GM19372 (cell line): ENCODE results near the gene PURA.

Experiments
- ATAC-seq: cut with Tn5 transposase; IDR thresholded peaks from one replicate; pipeline ENCODE4 v1.9.1; 2021; ENCODE audit warnings: mild to moderate bottlenecking, low read depth, moderate library complexity; ENCODE audit not compliant: unreplicated experiment

The PURA gene

DNA sequence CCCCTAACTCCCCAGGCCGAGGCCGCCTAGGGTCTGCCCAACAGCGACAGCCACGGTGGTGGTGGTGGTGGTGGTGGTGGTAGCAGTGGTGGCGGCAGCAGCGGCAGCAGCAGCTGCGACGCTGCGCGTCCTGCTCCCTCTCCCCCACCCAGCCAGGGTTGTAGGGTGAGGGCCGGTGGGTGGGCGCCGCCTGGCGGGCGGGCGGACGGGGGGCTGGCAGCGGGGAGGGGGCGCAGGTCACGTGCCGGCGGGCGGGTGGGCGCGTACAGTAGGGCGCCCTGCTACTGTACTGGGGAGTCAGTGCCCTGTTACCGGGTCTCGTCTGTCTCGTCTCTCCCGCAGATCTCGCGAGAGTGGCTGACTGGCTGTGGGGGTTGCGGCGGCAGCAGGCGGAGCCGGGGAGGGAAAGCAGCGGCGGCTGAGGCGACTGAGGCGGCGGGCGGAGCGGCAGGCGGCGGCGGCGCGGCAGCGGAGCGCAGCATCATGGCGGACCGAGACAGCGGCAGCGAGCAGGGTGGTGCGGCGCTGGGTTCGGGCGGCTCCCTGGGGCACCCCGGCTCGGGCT lies at the start of gene PURA:
TSS of gene PURA (plus strand) at position 411 of the 565 bp plus-strand sequence. CDS start at position 484, 73 bp downstream.
- ATAC-seq: peak; percentile 89

DNA sequence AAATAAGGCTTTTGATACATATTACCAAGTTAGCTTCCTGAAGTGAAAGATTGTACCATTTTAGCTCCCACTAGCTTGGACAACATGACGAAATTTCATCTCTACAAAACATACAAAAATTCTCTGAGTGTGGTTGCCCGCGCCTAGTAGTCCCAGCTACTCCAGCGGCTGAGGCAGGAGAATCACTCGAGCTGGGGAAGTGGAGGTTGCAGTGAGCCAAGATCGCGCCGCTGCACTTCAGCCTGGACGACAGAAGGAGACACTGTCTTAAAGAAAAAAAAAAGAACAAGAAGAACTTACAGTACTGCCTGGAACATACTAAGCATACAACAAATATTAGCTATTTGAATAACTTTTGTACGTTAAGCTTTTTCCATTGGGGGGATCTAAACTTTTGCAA lies 41.1 kb upstream of the PURA start:
- ATAC-seq: no peak

- no peak for ATAC-seq
These were observed 40.6 kb upstream of the PURA start for GRCh38 chr5:140073296-140073695.

GRCh38 chr5:140075371-140075770 lies 38.5 kb upstream of the PURA start:
- no peak for ATAC-seq

DNA sequence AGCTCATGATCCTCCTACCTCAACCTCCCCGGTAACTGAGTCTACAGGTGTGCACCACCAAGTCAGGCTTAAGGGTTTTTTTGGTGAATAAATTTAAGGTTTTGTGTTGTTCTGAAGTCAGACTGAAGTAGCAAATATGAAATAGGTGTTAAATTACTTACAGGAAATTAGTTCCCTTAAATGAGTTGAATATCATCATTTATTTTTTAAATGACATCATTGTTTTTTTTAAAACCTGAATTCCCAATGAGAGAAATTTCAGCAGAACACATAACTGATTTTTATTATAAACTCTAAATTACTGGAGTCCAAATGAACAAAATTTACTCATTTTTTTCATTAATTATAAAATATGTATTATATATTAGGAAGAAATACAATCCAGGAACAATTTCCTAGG lies 37.8 kb upstream of the PURA start:
- no peak for ATAC-seq

GRCh38 chr5:140076788-140077187 lies 37.1 kb upstream of the PURA start:
- no peak for ATAC-seq

DNA sequence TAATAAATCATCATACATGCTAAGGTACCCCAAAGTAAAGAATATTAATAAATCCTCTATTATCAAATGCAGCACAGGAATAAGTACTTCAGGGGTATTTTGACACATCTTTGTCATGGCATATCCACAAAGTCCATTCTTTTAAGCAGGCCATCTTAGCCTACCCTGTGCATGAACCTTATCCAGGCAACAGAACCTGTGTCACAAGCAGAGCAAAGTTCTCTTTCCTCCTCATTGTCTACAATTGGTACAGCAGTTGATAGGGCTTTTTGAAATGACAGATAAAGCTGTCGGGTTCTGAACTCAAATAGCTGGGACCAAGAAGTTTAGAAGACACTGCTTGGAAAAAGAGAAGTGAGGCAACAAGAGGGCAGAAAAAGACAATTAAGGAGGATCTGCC lies 30.8 kb upstream of the PURA start:
- no peak for ATAC-seq

GRCh38 chr5:140083650-140084049 lies 30.3 kb upstream of the PURA start:
- no peak for ATAC-seq

DNA sequence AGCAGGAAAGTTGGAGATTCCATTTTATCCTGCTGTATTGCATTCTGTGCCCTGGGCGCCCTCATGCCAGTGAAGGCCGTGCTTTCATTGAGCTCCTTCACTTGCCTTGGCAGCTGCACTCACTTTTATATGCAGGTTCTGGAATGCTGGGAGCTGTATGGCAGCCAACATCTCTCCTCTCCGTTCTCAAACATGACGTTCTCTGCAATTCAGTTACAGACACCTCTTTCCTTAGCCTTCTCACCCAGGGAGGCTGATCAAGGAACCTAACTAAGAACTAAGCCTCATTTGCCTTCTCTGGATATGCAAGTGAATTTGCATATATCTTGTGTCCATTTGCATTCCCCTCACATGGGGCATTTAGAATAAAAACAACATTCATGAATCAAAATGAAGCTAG lies 29.4 kb upstream of the PURA start:
- ATAC-seq: no peak

- ATAC-seq: no peak
These were observed 23.7 kb upstream of the PURA start for GRCh38 chr5:140090251-140090650.

DNA sequence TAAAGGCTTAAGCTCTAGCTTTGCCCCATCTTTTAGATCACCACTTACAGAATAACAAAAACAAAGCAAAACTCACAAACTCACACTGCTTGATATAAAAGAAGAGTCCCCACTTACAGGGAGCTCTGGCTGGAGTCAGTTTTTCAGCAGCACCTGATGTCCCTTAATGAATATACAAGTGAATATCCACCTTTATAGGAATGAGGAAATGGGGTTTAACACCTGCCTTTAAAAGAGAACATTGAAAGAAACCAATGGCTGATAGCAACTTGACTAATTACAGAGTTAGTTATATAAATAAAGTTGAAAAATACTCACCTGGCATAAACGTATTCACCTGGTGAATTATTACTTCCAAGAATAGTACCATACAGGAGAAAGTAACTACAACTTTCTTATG lies 20.7 kb upstream of the PURA start:
- ATAC-seq: no peak

GRCh38 chr5:140093866-140094265 lies 20.0 kb upstream of the PURA start:
- ATAC-seq: no peak

DNA sequence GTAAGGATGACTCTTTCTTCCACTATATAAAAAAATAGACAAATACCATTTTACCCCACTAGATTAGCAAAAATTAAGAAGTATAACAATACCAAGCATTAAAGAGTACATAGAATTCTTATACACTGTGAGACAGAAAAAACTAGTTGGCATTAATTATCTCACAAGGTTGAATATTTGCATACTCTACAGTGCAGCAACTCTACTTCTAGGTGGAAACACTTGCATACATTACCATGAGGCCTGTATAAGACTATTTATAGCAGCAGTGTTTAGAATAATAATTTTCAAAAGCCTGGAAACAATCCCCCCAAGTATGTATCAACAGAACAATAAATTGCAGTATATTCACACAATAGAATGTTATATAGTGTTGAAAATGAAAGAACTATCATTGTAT lies 19.0 kb upstream of the PURA start:
- no peak for ATAC-seq

GRCh38 chr5:140101179-140101578 lies 12.7 kb upstream of the PURA start:
- ATAC-seq: no peak

DNA sequence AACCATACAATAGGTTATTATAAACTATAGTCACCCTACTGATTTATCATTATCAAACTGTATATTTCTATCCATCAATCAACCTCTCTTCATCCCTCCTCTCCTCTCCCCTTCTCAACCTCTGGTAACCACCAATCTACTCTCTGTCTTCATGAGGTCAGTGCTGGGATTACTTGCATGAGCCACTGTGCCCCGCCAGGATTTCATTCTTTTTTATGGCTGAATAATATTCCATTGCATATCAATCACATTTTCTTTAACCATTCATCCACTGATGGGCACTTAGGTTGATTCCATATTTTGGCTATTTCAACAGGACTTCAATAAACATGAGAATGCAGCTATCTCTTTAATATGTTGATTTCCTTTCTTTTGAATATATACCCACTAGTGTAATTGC lies 10.8 kb upstream of the PURA start:
- no peak for ATAC-seq

DNA sequence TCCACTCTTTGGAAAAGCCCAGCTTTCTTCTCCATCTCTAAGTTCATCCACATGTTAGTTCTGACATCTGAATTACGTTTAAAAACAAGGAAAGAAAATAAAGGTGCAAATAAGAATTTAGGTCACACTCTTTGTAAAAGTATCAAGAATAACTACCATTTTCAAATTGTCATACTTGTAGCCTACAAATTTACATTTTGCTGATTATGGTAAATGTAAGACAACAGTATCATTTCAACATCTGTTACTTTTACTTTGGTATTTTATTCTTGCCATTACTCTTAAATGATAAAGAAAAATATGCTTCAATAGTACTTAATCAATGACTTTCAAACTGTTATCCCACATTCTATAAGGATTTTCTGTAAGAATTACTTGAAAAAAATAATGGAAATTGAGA lies 9.8 kb upstream of the PURA start:
- no peak for ATAC-seq

GRCh38 chr5:140106101-140106500 lies 7.8 kb upstream of the PURA start:
- ATAC-seq: no peak

DNA sequence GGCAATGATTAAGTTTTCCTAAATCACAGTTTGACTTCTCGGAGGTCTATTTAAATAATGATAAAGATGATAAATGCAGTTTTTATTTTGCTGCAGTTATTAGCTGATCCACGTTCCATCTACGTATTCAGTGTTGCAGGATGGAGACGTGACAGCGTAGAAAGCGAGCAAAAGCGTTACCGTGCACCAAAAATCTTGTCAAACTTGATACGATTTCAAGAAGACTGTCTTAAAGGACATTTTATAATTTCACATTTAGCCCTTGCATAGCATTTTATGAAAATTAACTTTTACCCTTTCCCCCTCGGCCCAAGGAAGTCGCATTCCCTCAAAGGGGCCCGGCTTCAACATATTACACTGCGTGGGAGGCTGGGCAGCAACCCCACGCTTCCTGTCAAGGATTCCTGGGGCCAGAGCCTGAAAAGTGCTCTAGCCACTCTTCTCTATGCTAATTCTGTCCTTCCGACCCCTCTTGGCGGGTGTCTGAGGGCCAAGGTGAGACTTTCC lies 7.1 kb upstream of the PURA start:
- ATAC-seq: no peak

DNA sequence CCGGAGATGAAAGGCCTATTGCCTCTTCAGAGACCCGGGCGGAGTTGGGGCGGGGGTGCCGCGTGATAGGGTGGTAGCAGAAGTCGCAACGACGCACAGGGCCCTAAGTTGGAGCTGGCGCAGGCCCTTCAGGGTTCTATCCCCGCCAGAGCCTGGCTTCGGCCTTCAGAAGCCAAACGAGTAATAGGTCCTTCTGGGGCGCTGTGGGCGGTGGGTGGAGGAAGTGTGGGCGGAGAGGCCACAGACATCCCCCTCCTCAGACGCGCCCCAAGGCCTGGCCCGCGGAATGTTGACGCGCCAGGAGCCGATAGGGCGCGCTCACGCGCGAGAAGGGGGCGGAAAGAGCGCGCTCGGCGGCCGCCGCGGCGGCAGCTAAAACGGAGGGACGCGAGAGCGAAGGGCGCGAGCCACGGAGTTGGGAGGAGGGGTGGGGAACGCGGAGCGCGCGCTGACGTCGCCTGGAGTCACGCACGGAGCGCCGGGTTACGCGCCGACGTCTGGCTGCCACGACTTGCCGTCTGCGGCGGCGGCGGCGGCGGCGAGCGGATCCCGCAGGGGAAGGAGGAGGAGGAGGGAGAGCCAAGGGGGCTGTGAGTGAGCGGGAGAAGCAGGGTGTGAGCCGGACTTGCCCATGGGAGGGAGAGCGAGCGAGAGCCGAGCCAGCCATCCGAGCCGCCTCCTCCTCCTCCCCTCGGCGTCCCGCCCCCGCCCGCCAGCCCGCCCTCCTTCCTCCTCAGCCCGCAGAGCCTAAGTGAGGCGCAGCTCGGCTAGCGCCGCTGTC lies 6.4 kb upstream of the PURA start:
- peak; percentile 83 for ATAC-seq

GRCh38 chr5:140108093-140109017 lies 5.6 kb upstream of the PURA start:
- ATAC-seq: no peak
